DOHH2 (cell line): Measurements from ENCODE around the gene STUB1.

ENCODE experiments used
- EZH2phosphoT487 ChIP-seq: fragments of 200-600 bp; sonication (generic); IDR thresholded peaks from 2 replicates; pipeline ENCODE4 v1.6.1; 2017; ENCODE audit warnings: borderline replicate concordance, mild to moderate bottlenecking, antibody characterized with exemption, low read length, moderate library complexity, mixed read lengths
- TF ChIP-seq, protein P1 (sequence below): fragments of 200-600 bp; sonication (generic); IDR thresholded peaks from one replicate; pipeline ENCODE4 v1.5.1; 2014; ENCODE audit warnings: antibody characterized with exemption, mild to moderate bottlenecking, low read depth, low read length; ENCODE audit not compliant: poor library complexity, severe bottlenecking

DNA sequence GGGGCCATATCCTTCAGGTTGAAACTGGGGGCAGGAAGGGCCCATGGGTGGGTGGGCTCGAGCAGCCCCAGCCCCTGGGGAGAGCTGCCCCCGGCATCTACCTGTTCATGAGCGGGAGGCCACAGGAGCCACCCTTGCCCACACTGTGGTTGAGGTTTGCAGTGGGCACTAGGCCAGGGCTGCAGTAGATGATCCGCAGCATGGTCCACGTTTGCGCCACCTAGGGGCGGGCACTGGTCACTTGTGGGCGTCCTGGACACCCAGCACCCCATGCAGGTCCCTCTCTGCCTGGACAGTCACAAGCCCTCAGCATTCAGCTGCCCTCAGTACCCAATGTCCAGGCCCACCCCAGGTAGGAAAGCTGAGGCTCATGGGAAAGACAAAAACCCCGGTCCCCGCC lies 5.8 kb downstream of the STUB1 start:
- TF ChIP-seq, protein P1, sequence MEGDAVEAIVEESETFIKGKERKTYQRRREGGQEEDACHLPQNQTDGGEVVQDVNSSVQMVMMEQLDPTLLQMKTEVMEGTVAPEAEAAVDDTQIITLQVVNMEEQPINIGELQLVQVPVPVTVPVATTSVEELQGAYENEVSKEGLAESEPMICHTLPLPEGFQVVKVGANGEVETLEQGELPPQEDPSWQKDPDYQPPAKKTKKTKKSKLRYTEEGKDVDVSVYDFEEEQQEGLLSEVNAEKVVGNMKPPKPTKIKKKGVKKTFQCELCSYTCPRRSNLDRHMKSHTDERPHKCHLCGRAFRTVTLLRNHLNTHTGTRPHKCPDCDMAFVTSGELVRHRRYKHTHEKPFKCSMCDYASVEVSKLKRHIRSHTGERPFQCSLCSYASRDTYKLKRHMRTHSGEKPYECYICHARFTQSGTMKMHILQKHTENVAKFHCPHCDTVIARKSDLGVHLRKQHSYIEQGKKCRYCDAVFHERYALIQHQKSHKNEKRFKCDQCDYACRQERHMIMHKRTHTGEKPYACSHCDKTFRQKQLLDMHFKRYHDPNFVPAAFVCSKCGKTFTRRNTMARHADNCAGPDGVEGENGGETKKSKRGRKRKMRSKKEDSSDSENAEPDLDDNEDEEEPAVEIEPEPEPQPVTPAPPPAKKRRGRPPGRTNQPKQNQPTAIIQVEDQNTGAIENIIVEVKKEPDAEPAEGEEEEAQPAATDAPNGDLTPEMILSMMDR: peak; percentile 48
- no peak for TF ChIP-seq EZH2phosphoT487
